CD4-positive, alpha-beta T cell (primary cell): ENCODE measurements around the gene IGF2R. TPM values are rescaled to one million over a fixed set of nuclear protein-coding genes. Genes with fewer than 3 reads are reported as not detected.

Experiments
- ATAC-seq: fragments of 200-7000 bp; cut with Tn5 transposase; one replicate; pipeline ENCODE4 v1.10.0; 2022; ENCODE audit warnings: mild to moderate bottlenecking; ENCODE audit not compliant: poor library complexity
- CTCF ChIA-PET: fragments of 350-600 bp; sonication (Branson Sonifier 250); formaldehyde crosslinking; loops from one replicate; lab custom pipeline; 2021; ENCODE audit warnings: antibody characterized with exemption, inconsistent platforms; lab: Charles Lee
- POLR2A ChIA-PET: fragments of 350-600 bp; sonication (Branson Sonifier 250); formaldehyde crosslinking; loops from one replicate; lab custom pipeline; 2021; ENCODE audit warnings: antibody characterized with exemption, inconsistent platforms; lab: Charles Lee
- DNase-seq, 14 experiments: peaks; one replicate each; pipeline ENCODE4 v3.0.0-alpha.2; 2013 to 2020; ENCODE audit warnings: mixed read lengths in 2 of 14
- H3K27ac ChIP-seq, 2 donors: one replicate each; pipeline versions ENCODE4 v1.5.1 to v1.7.0; 2013; ENCODE audit warnings: low read length in 2 of 2, low read depth in 1 of 2, mild to moderate bottlenecking in 1 of 2
- H3K27me3 ChIP-seq, 2 experiments: 1 replicate in 1 of 2; 2 replicates in 1 of 2; pipeline versions ENCODE4 v1.6.1 to v1.7.0; 2013; ENCODE audit warnings: low read length in 2 of 2, control low read depth in 1 of 2, mild to moderate bottlenecking in 1 of 2, moderate library complexity in 1 of 2; ENCODE audit not compliant: insufficient read depth in 2 of 2, control insufficient read depth in 1 of 2
- H3K36me3 ChIP-seq: one replicate; pipeline ENCODE4 v1.6.1; 2013; ENCODE audit warnings: low read length, control low read depth; ENCODE audit not compliant: insufficient read depth
- H3K4me1 ChIP-seq: one replicate; pipeline ENCODE4 v1.6.1; 2013; ENCODE audit warnings: low read length, control low read depth; ENCODE audit not compliant: insufficient read depth
- H3K4me3 ChIP-seq: one replicate; pipeline ENCODE4 v1.5.1; 2013; ENCODE audit warnings: mild to moderate bottlenecking, low read length, moderate library complexity
- H3K9me3 ChIP-seq, 2 experiments: 1 replicate in 1 of 2; 2 replicates in 1 of 2; pipeline versions ENCODE4 v1.6.1 to v1.7.0; 2013; ENCODE audit warnings: low read length in 2 of 2, mild to moderate bottlenecking in 2 of 2, control low read depth in 1 of 2, moderate library complexity in 1 of 2; ENCODE audit not compliant: control insufficient read depth in 1 of 2, insufficient read depth in 1 of 2
- H3K27ac Mint-ChIP-seq: one replicate; pipeline ENCODE4 v1.8.0; 2020; ENCODE audit warnings: mixed read lengths
- H3K27me3 Mint-ChIP-seq: one replicate; pipeline ENCODE4 v1.8.0; 2021; ENCODE audit warnings: mixed read lengths
- H3K36me3 Mint-ChIP-seq: one replicate; pipeline ENCODE4 v1.8.0; 2021; ENCODE audit warnings: low read depth, mixed read lengths
- H3K4me1 Mint-ChIP-seq: one replicate; pipeline ENCODE4 v1.8.0; 2021; ENCODE audit warnings: low read depth, mixed read lengths
- H3K4me3 Mint-ChIP-seq: one replicate; pipeline ENCODE4 v1.8.0; 2020; ENCODE audit warnings: mild to moderate bottlenecking, mixed read lengths
- H3K9me3 Mint-ChIP-seq: one replicate; pipeline ENCODE4 v1.8.0; 2020; ENCODE audit warnings: mixed read lengths
- intact Hi-C, 2 experiments: fragments of 100-400 bp; cut with DNase I in 1 of 2; cut with micrococcal nuclease in 1 of 2; formaldehyde crosslinking; loops; one replicate each; pipeline versions ENCODE4 v1.15.1 to v1.9.0; 2023 to 2025; cut with DNase I, micrococcal nuclease
- total RNA-seq, 174 experiments: library from RNA in 2 of 174; stranded (reverse) in 2 of 174; gene quantifications; one replicate each; pipeline ENCODE4 v1.2.3 and lab custom pipeline; 2021 to 2026
- TF ChIP-seq, protein P1 (sequence below): fragments of 200-600 bp; IDR thresholded peaks from one replicate; pipeline ENCODE4 v1.8.0; 2022; ENCODE audit warnings: antibody characterized with exemption, mild to moderate bottlenecking

Gene IGF2R
- total RNA-seq, 2 experiments from 2014 or later, result 43.8 to 46.7 TPM

GRCh38 chr6:160084198-160084776 lies 115.4 kb downstream of the IGF2R start:
- Histone ChIP-seq H3K27ac (no peak overlapping the region), H3K36me3 (peaks cover 83% of the 10 kb centered on the region), H3K27me3 (no peaks in the 10 kb centered on the region), H3K4me3 (no peak overlapping the region), H3K4me1 (peaks cover 3% of the 10 kb centered on the region), H3K9me3 (no peaks in the 10 kb centered on the region)
- no peaks in the 10 kb centered on the region for H3K4me1 Mint-ChIP-seq
- no peaks in the 10 kb centered on the region for H3K27me3 Mint-ChIP-seq
- CTCF ChIA-PET, result no interaction called here
- H3K4me3 Mint-ChIP-seq, result no peak overlapping the region
- peaks cover 94% of the 10 kb centered on the region for H3K36me3 Mint-ChIP-seq
- H3K27ac Mint-ChIP-seq, result no peak overlapping the region
- H3K9me3 Mint-ChIP-seq, result no peaks in the 10 kb centered on the region
- POLR2A ChIA-PET, result no interaction called here
- ATAC-seq (no peak), DNase-seq (no peak)
- TF ChIP-seq, protein P1, sequence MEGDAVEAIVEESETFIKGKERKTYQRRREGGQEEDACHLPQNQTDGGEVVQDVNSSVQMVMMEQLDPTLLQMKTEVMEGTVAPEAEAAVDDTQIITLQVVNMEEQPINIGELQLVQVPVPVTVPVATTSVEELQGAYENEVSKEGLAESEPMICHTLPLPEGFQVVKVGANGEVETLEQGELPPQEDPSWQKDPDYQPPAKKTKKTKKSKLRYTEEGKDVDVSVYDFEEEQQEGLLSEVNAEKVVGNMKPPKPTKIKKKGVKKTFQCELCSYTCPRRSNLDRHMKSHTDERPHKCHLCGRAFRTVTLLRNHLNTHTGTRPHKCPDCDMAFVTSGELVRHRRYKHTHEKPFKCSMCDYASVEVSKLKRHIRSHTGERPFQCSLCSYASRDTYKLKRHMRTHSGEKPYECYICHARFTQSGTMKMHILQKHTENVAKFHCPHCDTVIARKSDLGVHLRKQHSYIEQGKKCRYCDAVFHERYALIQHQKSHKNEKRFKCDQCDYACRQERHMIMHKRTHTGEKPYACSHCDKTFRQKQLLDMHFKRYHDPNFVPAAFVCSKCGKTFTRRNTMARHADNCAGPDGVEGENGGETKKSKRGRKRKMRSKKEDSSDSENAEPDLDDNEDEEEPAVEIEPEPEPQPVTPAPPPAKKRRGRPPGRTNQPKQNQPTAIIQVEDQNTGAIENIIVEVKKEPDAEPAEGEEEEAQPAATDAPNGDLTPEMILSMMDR, result no peak
- intact Hi-C loops, result no loop called here

DNA sequence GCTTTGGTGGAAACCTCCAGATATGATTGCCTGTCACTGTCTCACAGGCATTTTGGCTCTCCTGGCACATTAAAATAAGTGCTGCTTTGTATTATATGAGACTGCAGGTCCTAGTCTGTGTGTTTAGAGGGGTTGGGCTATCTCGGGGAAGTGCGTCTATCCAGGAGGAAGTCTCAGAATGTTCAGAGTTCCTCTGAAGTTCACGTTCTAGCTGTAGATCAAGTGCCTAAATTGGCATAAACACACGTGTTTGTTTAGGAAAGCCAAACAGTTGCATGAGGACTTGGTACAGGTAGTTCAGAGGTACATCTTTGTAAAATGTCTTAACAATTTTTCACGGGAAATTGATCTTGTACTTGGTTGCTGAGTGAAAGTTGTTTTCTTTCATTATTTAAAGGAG lies 116.3 kb downstream of the IGF2R start:
- Mint-ChIP-seq H3K9me3 (no peaks in the 10 kb centered on the region), H3K4me1 (no peaks in the 10 kb centered on the region), H3K36me3 (peaks cover 94% of the 10 kb centered on the region), H3K27ac (no peak overlapping the region), H3K27me3 (no peaks in the 10 kb centered on the region), H3K4me3 (no peak overlapping the region)
- no peaks in the 10 kb centered on the region for H3K27me3 ChIP-seq
- peaks cover 83% of the 10 kb centered on the region for H3K36me3 ChIP-seq
- H3K9me3 ChIP-seq, result no peaks in the 10 kb centered on the region
- POLR2A ChIA-PET, result no interaction called here
- TF ChIP-seq, protein P1, result no peak
- ATAC-seq (no peak), DNase-seq (no peak)
- intact Hi-C loops, result loop anchor here in 1 of 2 experiments (5.0 kb wide), 1 partner anchor 372 kb away; no protein-coding TSS in a partner anchor
- peaks cover 3% of the 10 kb centered on the region for H3K4me1 ChIP-seq
- CTCF ChIA-PET, result interaction anchor here (1.1 kb wide), 1 partner anchor 221 kb away, joined by 3 read pairs; no protein-coding TSS in a partner anchor
- H3K27ac ChIP-seq, result no peak overlapping the region
- H3K4me3 ChIP-seq, result no peak overlapping the region

GRCh38 chr6:160085713-160086505 lies 117.0 kb downstream of the IGF2R start:
- Mint-ChIP-seq H3K27me3 (no peaks in the 10 kb centered on the region), H3K4me3 (no peak overlapping the region), H3K27ac (no peak overlapping the region), H3K36me3 (peaks cover 92% of the 10 kb centered on the region), H3K9me3 (no peaks in the 10 kb centered on the region), H3K4me1 (no peaks in the 10 kb centered on the region)
- Histone ChIP-seq H3K27ac (no peak overlapping the region), H3K27me3 (no peaks in the 10 kb centered on the region), H3K9me3 (no peaks in the 10 kb centered on the region), H3K4me1 (peaks cover 3% of the 10 kb centered on the region), H3K36me3 (peaks cover 83% of the 10 kb centered on the region), H3K4me3 (no peak overlapping the region)
- ChIA-PET POLR2A (no interaction called here), CTCF (interaction anchor here (1.1 kb wide), 1 partner anchor 221 kb away, joined by 3 read pairs; no protein-coding TSS in a partner anchor)
- TF ChIP-seq, protein P1, result no peak
- DNase-seq (peak in 1 of 14 experiments; percentile 16), ATAC-seq (no peak)
- intact Hi-C loops, result loop anchor here in 1 of 2 experiments (5.0 kb wide), 1 partner anchor 371 kb away; no protein-coding TSS in a partner anchor
